HepG2 (cell line): ENCODE data around the gene FEV. TPM values are rescaled to one million over a fixed set of nuclear protein-coding genes. Genes with fewer than 3 reads are reported as not detected.

ENCODE experiments used
- ATAC-seq: fragments of 200-7000 bp; cut with Tn5 transposase; 3 replicates; pipeline ENCODE4 v1.9.1; 2020; ENCODE audit warnings: mild to moderate bottlenecking, moderate library complexity
- BruUV-seq: library from RNA; stranded (reverse); fragments of 400-500 nt; replicated peaks from 2 replicates; lab custom pipeline; 2021; lab: Mats Ljungman, UMichigan
- CTCF ChIA-PET: fragments of 300-600 bp; formaldehyde crosslinking; extraction: SDS; loops from one replicate; lab custom pipeline; 2021; ENCODE audit warnings: low total read pairs, inconsistent platforms, low intra/inter-chr PET ratio; lab: Yijun Ruan, JAX
- POLR2A ChIA-PET: fragments of 350-600 bp; sonication (Branson Sonifier 250); formaldehyde crosslinking; loops from one replicate; lab custom pipeline; 2020; ENCODE audit warnings: antibody characterized with exemption, inconsistent platforms; lab: Yijun Ruan, JAX
- DNase-seq: peaks from one replicate; pipeline ENCODE4 v3.0.0-alpha.2; 2015; ENCODE audit warnings: low spot score
- FAIRE-seq: peaks from 3 replicates; lab custom pipeline; 2011; peaks lifted over from hg19 to GRCh38; lab: Jason Lieb, UNC
- H2AFZ ChIP-seq: one replicate; pipeline ENCODE4 v1.6.1; 2011; ENCODE audit warnings: low read length, inconsistent platforms
- H3K27ac ChIP-seq: fragments of 300-600 bp; 3 replicates; pipeline ENCODE4 v1.8.0; 2011; ENCODE audit warnings: mixed run types, mild to moderate bottlenecking, mixed read lengths, low read length, inconsistent platforms; ENCODE audit not compliant: insufficient read depth; ENCODE audit errors: extremely low read length
- H3K27me3 ChIP-seq, 2 experiments: fragments of 200-600 bp in 1 of 2; 2 replicates in 1 of 2; 3 replicates in 1 of 2; pipeline versions ENCODE4 v1.6.0 to v1.8.0; 2011; ENCODE audit warnings: low read length in 2 of 2, mild to moderate bottlenecking in 2 of 2, moderate library complexity in 2 of 2, inconsistent platforms in 1 of 2; ENCODE audit not compliant: insufficient read depth in 2 of 2, control insufficient read depth in 1 of 2
- H3K36me3 ChIP-seq, 2 experiments: fragments of 200-600 bp in 1 of 2; replicated peaks in 1 of 2; 2 replicates in 1 of 2; 3 replicates in 1 of 2; pipeline versions ENCODE4 v1.5.1 to v1.8.0; 2011; ENCODE audit warnings: low read length in 2 of 2, inconsistent platforms in 1 of 2; ENCODE audit not compliant: insufficient read depth in 2 of 2, control insufficient read depth in 1 of 2
- H3K4me1 ChIP-seq: 2 replicates; pipeline ENCODE4 v1.5.1; 2012; ENCODE audit warnings: low read length, inconsistent platforms; ENCODE audit not compliant: insufficient read depth
- H3K4me2 ChIP-seq: 2 replicates; pipeline ENCODE4 v1.6.0; 2011; ENCODE audit warnings: low read depth, low read length, inconsistent platforms
- H3K4me3 ChIP-seq, 3 experiments: fragments of 200-600 bp in 1 of 3; sonication (generic), shearing (Covaris generic) in 1 of 3; replicated peaks in 1 of 3; 2 replicates each; pipeline ENCODE4 v1.5.1; 2011 to 2016; ENCODE audit warnings: low read length in 3 of 3, inconsistent platforms in 2 of 3, low read depth in 2 of 3, mild to moderate bottlenecking in 2 of 3, control low read depth in 1 of 3, mixed read lengths in 1 of 3; ENCODE audit not compliant: insufficient read depth in 1 of 3
- H3K79me2 ChIP-seq: one replicate; pipeline ENCODE4 v1.6.1; 2011; ENCODE audit warnings: low read length, inconsistent platforms; ENCODE audit not compliant: insufficient read depth
- H3K9ac ChIP-seq: 2 replicates; pipeline ENCODE4 v1.6.0; 2011; ENCODE audit warnings: mild to moderate bottlenecking, low read depth, low read length, inconsistent platforms; ENCODE audit not compliant: insufficient read depth
- H3K9me3 ChIP-seq: 2 replicates; pipeline ENCODE4 v1.5.1; 2012; ENCODE audit warnings: mild to moderate bottlenecking, low read length
- H4K20me1 ChIP-seq: 2 replicates; pipeline ENCODE4 v1.6.0; 2011; ENCODE audit warnings: inconsistent platforms, mild to moderate bottlenecking, low read length, moderate library complexity; ENCODE audit not compliant: insufficient read depth
- ARNT ChIP-seq: fragments of 450-650 bp; IDR thresholded peaks from 2 replicates; pipeline ENCODE4 v1.6.1; 2017
- DZIP1 ChIP-seq: sonication (generic); formaldehyde crosslinking; IDR thresholded peaks from 2 replicates; pipeline ENCODE4 v1.5.0; 2020; ENCODE audit warnings: mild to moderate bottlenecking, missing genetic modification reagents
- FLYWCH1 ChIP-seq: sonication (generic); formaldehyde crosslinking; IDR thresholded peaks from 2 replicates; pipeline ENCODE4 v1.8.1; 2023; ENCODE audit warnings: mild to moderate bottlenecking, missing genetic modification reagents
- HCFC1 ChIP-seq: fragments of 150-350 bp; IDR thresholded peaks from 2 replicates; pipeline ENCODE4 v1.6.1; 2014; ENCODE audit warnings: low read depth, low read length
- HNRNPUL1 ChIP-seq: fragments of 200-400 bp; formaldehyde crosslinking; IDR thresholded peaks from 2 replicates; pipeline ENCODE4 v1.6.1; 2017; ENCODE audit warnings: low read depth, mild to moderate bottlenecking, low read length, moderate library complexity
- KDM5A ChIP-seq: fragments of 200-600 bp; sonication (generic); IDR thresholded peaks from 2 replicates; pipeline ENCODE4 v1.7.0; 2018; ENCODE audit warnings: antibody characterized with exemption, mild to moderate bottlenecking, low read length, borderline replicate concordance
- MIER2 ChIP-seq: IDR thresholded peaks from 2 replicates; pipeline ENCODE4 v1.6.1; 2016; ENCODE audit warnings: missing biosample characterization, missing genetic modification reagents
- NCOR1 ChIP-seq: fragments of 200-600 bp; sonication (generic); IDR thresholded peaks from 2 replicates; pipeline ENCODE4 v1.7.0; 2017; ENCODE audit warnings: antibody characterized with exemption, low read length, borderline replicate concordance
- POLR2AphosphoS5 ChIP-seq: IDR thresholded peaks from 2 replicates; pipeline ENCODE4 v1.6.1; 2012; ENCODE audit warnings: low read depth, low read length
- SRSF1 ChIP-seq: fragments of 200-400 bp; formaldehyde crosslinking; optimal IDR thresholded peaks from 2 replicates; pipeline ENCODE3; 2017; ENCODE audit warnings: mild to moderate bottlenecking, low read depth, low read length, moderate library complexity
- ZBTB26 ChIP-seq: IDR thresholded peaks from 2 replicates; pipeline ENCODE4 v1.6.1; 2016; ENCODE audit warnings: missing compliant biosample characterization, missing genetic modification reagents, borderline replicate concordance
- ZNF136 ChIP-seq: sonication (generic); formaldehyde crosslinking; IDR thresholded peaks from 2 replicates; pipeline ENCODE4 v1.8.1; 2022; ENCODE audit warnings: low read depth, mild to moderate bottlenecking, moderate library complexity, missing genetic modification reagents
- ZNF160 ChIP-seq: sonication (generic); formaldehyde crosslinking; IDR thresholded peaks from 2 replicates; pipeline ENCODE4 v1.8.0; 2022; ENCODE audit warnings: mild to moderate bottlenecking, inconsistent platforms, missing genetic modification reagents
- ZNF20 ChIP-seq: sonication (generic); formaldehyde crosslinking; IDR thresholded peaks from 2 replicates; pipeline ENCODE4 v1.4.0; 2020; ENCODE audit warnings: mild to moderate bottlenecking, moderate library complexity, missing genetic modification reagents
- ZNF235 ChIP-seq: sonication (generic); formaldehyde crosslinking; IDR thresholded peaks from 2 replicates; pipeline ENCODE4 v1.8.1; 2023; ENCODE audit warnings: mild to moderate bottlenecking, missing genetic modification reagents, borderline replicate concordance
- ZNF333 ChIP-seq: sonication (generic); formaldehyde crosslinking; IDR thresholded peaks from 2 replicates; pipeline ENCODE4 v1.4.0; 2020; ENCODE audit warnings: mild to moderate bottlenecking, missing genetic modification reagents, borderline replicate concordance
- ZNF577 ChIP-seq: sonication (generic); formaldehyde crosslinking; IDR thresholded peaks from 2 replicates; pipeline ENCODE4 v1.4.0; 2020; ENCODE audit warnings: mild to moderate bottlenecking, low read depth, missing genetic modification reagents, borderline replicate concordance
- ZNF747 ChIP-seq: sonication (generic); formaldehyde crosslinking; IDR thresholded peaks from 2 replicates; pipeline ENCODE4 v1.8.1; 2023; ENCODE audit warnings: missing genetic modification reagents, mild to moderate bottlenecking, borderline replicate concordance
- WGBS: methylation state at CpG from one replicate; pipeline ENCODE4 v1.1.6; 2017; ENCODE audit warnings: low lambda C conversion rate; 5-methylcytosine and 5-hydroxymethylcytosine counted together
- in situ Hi-C: cut with HindIII; loops from 2 replicates; pipeline ENCODE4 v1.10.0; 2017; ENCODE audit warnings: low pct_unique_long_range_greater_than_20kb; ENCODE audit not compliant: extremely low pct_ligation_motif_present
- intact Hi-C: fragments of 100-400 bp; cut with micrococcal nuclease; formaldehyde crosslinking; loops from one replicate; pipeline ENCODE4 v1.10.0; 2022; ENCODE audit not compliant: unreplicated experiment
- polyA plus RNA-seq, 8 experiments: library from polyadenylated mRNA; depleted of rRNA in 3 of 8; stranded (reverse) in 7 of 8; unstranded in 1 of 8; fragments of >200 nt; fragmentation: Illumina TruSeq in 4 of 8; extraction: Trizol in 4 of 8; gene quantifications; 2 replicates each; pipeline versions ENCODE4 v1.2.1 to v1.2.3, GENCODE V29; 2011 to 2016; ENCODE audit warnings: low read depth in 4 of 8, missing spikeins in 1 of 8, mixed read lengths in 1 of 8; ENCODE audit not compliant: insufficient read depth in 1 of 8
- total RNA-seq, 5 experiments: library from RNA; depleted of rRNA; stranded (reverse); fragments of >200 nt; fragmentation: Illumina TruSeq; extraction: Trizol; gene quantifications; 2 replicates each; pipeline ENCODE4 v1.2.3, GENCODE V29; 2016; ENCODE audit warnings: low read depth in 1 of 5
- TF ChIP-seq, protein P1 (sequence below): sonication (generic); formaldehyde crosslinking; IDR thresholded peaks from 2 replicates; pipeline ENCODE4 v1.8.0; 2023; ENCODE audit warnings: mild to moderate bottlenecking, missing genetic modification reagents

Gene FEV
- total and polyA plus RNA-seq, 2 of the 13 experiments (the other 11 are each of a cell fraction or from before 2014, with no cell fraction given) = not detected

DNA sequence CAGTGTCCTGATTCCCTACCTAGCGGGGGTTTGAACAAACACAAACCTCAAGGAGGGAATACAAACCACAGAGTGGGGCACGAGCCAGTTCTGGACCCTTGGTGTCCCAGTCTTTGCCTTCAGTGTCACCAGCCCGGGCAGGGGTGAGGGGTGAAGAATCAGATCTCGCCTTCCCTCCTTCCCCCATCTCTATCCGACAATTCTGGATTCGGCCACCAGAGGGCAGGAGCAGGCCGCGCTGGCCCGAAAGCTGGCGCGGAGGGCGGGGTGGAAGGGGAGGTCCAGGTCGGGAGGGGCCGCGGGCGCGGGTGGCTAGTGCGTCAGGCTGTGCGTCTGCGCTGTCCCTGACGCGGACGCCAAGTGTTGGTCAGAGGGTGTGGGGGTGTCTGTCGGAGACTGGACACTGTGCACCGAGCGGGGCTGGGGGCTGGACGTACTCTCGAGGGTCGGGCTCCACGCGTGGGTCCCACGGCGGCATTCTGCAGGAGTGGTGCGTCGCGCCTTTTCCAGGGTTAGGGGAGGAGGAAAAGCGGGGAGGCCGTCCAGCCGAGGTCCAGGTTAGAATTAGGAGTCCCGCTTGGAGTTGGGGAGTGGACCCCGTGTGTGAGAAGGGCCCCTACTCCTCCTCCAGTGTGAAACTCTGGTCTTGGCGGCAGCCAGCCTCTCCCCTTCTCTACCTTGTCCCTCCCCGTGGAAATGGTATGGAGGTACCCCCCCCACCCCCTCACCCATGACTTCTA lies 11.2 kb upstream of the FEV start:
- in situ Hi-C loops = no loop called here
- H3K4me3 ChIP-seq = peak overlapping the region in 1 of 3 experiments; percentile 64; a peak in 1 of 6 replicates
- DNase-seq (peak; percentile 58), ATAC-seq (peak; percentile 59), FAIRE-seq (peak; percentile 77)
- peaks cover 52 to 96% of the 10 kb centered on the region in 2 experiments for H3K27me3 ChIP-seq
- peaks cover 42% of the 10 kb centered on the region; the same call in 1 of the 2 replicates for H4K20me1 ChIP-seq
- peak overlapping the region; percentile 72 for H3K4me2 ChIP-seq
- H3K79me2 ChIP-seq = no peaks in the 10 kb centered on the region
- no peak overlapping the region for H3K9ac ChIP-seq
- no peaks in the 10 kb centered on the region for H3K9me3 ChIP-seq
- BruUV-seq = no TSS peak
- H3K4me1 ChIP-seq = peaks cover 21% of the 10 kb centered on the region
- H3K27ac ChIP-seq = no peak overlapping the region
- POLR2A ChIA-PET = no interaction called here
- CTCF ChIA-PET = interaction anchor here (0.8 to 2.7 kb wide), 5 partner anchors 14 to 159 kb away, joined by 3 to 12 read pairs (median 4); no protein-coding TSS in a partner anchor
- no peak overlapping the region for H2AFZ ChIP-seq
- intact Hi-C loops = loop anchor here (1.0 kb wide), 1 partner anchor 63 kb away; no protein-coding TSS in a partner anchor
- H3K36me3 ChIP-seq = no peaks in the 10 kb centered on the region
- WGBS = 5% methylated on average over 39 of the region's 43 CpGs
- no peak for TF ChIP-seq ZNF747 (CRISPR knock-in tag)
- peak; percentile 81 for TF ChIP-seq MIER2 (CRISPR knock-in tag)
- TF ChIP-seq SRSF1 = peak; percentile 66
- TF ChIP-seq ZBTB26 (CRISPR knock-in tag) = no peak
- no peak for TF ChIP-seq ZNF333 (CRISPR knock-in tag)
- TF ChIP-seq, protein P1, sequence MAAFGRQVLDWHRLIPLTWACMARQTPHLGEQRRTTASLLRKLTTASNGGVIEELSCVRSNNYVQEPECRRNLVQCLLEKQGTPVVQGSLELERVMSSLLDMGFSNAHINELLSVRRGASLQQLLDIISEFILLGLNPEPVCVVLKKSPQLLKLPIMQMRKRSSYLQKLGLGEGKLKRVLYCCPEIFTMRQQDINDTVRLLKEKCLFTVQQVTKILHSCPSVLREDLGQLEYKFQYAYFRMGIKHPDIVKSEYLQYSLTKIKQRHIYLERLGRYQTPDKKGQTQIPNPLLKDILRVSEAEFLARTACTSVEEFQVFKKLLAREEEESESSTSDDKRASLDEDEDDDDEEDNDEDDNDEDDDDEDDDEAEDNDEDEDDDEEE = no peak
- no peak for TF ChIP-seq DZIP1 (CRISPR knock-in tag)
- TF ChIP-seq KDM5A = no peak
- TF ChIP-seq HNRNPUL1 = no peak
- no peak for TF ChIP-seq POLR2AphosphoS5
- no peak for TF ChIP-seq NCOR1
- TF ChIP-seq HCFC1 = no peak
- TF ChIP-seq ZNF160 = no peak
- TF ChIP-seq ZNF577 = no peak
- no peak for TF ChIP-seq FLYWCH1 (CRISPR knock-in tag)
- no peak for TF ChIP-seq ZNF235 (CRISPR knock-in tag)
- no peak for TF ChIP-seq ARNT
- TF ChIP-seq ZNF136 = no peak
- no peak for TF ChIP-seq ZNF20 (CRISPR knock-in tag)
